Thyroid gland (tissue), 4 donors: ENCODE measurements around the gene GID8.

Source experiments
- POLR2A ChIP-seq, 2 donors: fragments of 450-650 bp; IDR thresholded peaks; one replicate each; pipeline ENCODE4 v1.6.1; 2017; ENCODE audit warnings: antibody characterized with exemption in 2 of 2, mild to moderate bottlenecking in 2 of 2, moderate library complexity in 1 of 2
- TF ChIP-seq, protein P1 (sequence below), 6 experiments: fragments of 200-600 bp in 3 of 6; fragments of 450-650 bp in 3 of 6; sonication (generic) in 3 of 6; IDR thresholded peaks; one replicate each; pipeline ENCODE4 v1.5.1; 2016 to 2019; ENCODE audit warnings: antibody characterized with exemption in 6 of 6, mild to moderate bottlenecking in 2 of 6, inconsistent platforms in 1 of 6, moderate library complexity in 1 of 6

DNA sequence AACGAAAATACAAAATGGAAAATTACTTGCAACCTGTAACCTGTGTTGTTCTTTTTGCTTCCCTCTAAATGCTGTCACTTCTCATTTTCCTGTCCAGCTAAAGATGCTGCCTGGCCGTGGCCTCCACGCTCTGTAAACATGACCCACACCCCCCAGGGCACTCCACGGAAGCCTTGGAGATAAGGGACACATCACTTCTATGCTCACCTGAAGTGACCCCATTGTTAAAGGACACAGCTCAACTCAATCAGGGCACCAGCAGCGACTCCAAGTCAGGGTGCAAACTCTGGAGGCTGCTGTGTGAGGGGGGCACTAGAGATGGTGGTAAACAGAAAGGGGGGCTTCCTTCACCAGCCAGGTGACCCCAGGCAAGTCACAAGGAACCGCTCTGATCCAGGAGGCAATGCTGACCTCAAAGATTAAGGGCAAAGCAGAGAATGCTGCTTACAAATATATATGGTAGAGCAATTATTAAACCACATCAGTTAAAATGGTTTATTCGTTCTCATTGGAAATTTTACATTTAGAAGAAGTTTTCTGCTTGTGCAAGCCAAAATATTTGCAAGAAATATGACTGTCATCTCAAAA, 24.8 kb upstream of the GID8 start:
- TF ChIP-seq, protein P1, sequence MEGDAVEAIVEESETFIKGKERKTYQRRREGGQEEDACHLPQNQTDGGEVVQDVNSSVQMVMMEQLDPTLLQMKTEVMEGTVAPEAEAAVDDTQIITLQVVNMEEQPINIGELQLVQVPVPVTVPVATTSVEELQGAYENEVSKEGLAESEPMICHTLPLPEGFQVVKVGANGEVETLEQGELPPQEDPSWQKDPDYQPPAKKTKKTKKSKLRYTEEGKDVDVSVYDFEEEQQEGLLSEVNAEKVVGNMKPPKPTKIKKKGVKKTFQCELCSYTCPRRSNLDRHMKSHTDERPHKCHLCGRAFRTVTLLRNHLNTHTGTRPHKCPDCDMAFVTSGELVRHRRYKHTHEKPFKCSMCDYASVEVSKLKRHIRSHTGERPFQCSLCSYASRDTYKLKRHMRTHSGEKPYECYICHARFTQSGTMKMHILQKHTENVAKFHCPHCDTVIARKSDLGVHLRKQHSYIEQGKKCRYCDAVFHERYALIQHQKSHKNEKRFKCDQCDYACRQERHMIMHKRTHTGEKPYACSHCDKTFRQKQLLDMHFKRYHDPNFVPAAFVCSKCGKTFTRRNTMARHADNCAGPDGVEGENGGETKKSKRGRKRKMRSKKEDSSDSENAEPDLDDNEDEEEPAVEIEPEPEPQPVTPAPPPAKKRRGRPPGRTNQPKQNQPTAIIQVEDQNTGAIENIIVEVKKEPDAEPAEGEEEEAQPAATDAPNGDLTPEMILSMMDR (IDR thresholded peaks at IDR 0.05), result no peak
- no peak for TF ChIP-seq POLR2A (IDR thresholded peaks at IDR 0.05)
